Measurements from ENCODE around the gene TNS4. TPM values are rescaled to one million over a fixed set of nuclear protein-coding genes. Genes with fewer than 3 reads are reported as not detected.
"Not testable (repeated sequence)": the region's sequence is repeated elsewhere in the genome, so short reads cannot be mapped to it uniquely, and the experiment has no call there.

TNS4 gene
- total RNA-seq, result not detected

- no peak for DNase-seq
Measured at GRCh38 chr17:40501499-40501911, at the start of gene TNS4. Gene TNS4, minus strand, starts transcription at chr17:40501623. Its CDS starts 5,198 bp downstream, at chr17:40496425.

GRCh38 chr17:40550608-40551007 is 49.2 kb upstream of the TNS4 start:
- no peak for DNase-seq

GRCh38 chr17:40548982-40549685 is 47.7 kb upstream of the TNS4 start:
- DNase-seq, result no peak

- no peak for DNase-seq
Measured at GRCh38 chr17:40548491-40548981, 47.1 kb upstream of the TNS4 start.

GRCh38 chr17:40547785-40548478 is 46.5 kb upstream of the TNS4 start:
- no peak for DNase-seq

- no peak for DNase-seq
Measured at GRCh38 chr17:40547079-40547784, 45.8 kb upstream of the TNS4 start.

- not testable (repeated sequence) for DNase-seq
Measured at GRCh38 chr17:40546497-40546896, 45.1 kb upstream of the TNS4 start.

- no peak for DNase-seq
Measured at GRCh38 chr17:40545660-40546059, 44.2 kb upstream of the TNS4 start.

- DNase-seq, result no peak
Measured at GRCh38 chr17:40542558-40543411, 41.4 kb upstream of the TNS4 start.

GRCh38 chr17:40541873-40542557 is 40.6 kb upstream of the TNS4 start:
- no peak for DNase-seq

- DNase-seq, result no peak
Measured at GRCh38 chr17:40541060-40541872, 39.8 kb upstream of the TNS4 start.

- no peak for DNase-seq
Measured at GRCh38 chr17:40540448-40540847, 39.0 kb upstream of the TNS4 start.

GRCh38 chr17:40539711-40540411 is 38.4 kb upstream of the TNS4 start:
- no peak for DNase-seq

- no peak for DNase-seq
Measured at GRCh38 chr17:40538936-40539705, 37.7 kb upstream of the TNS4 start.

GRCh38 chr17:40538019-40538935 is 36.9 kb upstream of the TNS4 start:
- no peak for DNase-seq

GRCh38 chr17:40536295-40537171 is 35.1 kb upstream of the TNS4 start:
- peak; percentile 59 for DNase-seq

GRCh38 chr17:40535924-40536294 is 34.5 kb upstream of the TNS4 start:
- no peak for DNase-seq

Data from occipital lobe (tissue), 2 donors.